NT2/D1 (cell line): ENCODE data around the gene KCND3.

Experiments
- DNase-seq: peaks from one replicate; pipeline ENCODE4 v3.0.0-alpha.2; 2011; ENCODE audit warnings: low read depth, low spot score
- H3K27me3 ChIP-seq: 2 replicates; pipeline ENCODE4 v1.6.0; 2011; ENCODE audit warnings: mild to moderate bottlenecking; ENCODE audit not compliant: insufficient read length, insufficient read depth
- H3K36me3 ChIP-seq: 2 replicates; pipeline ENCODE4 v1.6.1; 2011; ENCODE audit warnings: mild to moderate bottlenecking, low read length, mixed read lengths; ENCODE audit not compliant: insufficient read depth, insufficient read length
- H3K4me1 ChIP-seq: 2 replicates; pipeline ENCODE4 v1.5.1; 2011; ENCODE audit not compliant: insufficient read depth, insufficient read length
- H3K4me3 ChIP-seq: 2 replicates; pipeline ENCODE4 v1.5.1; 2011; ENCODE audit warnings: low read depth; ENCODE audit not compliant: insufficient read length
- H3K9ac ChIP-seq: 2 replicates; pipeline ENCODE4 v1.6.0; 2011; ENCODE audit warnings: low read depth; ENCODE audit not compliant: insufficient read length
- H3K9me3 ChIP-seq: 2 replicates; pipeline ENCODE4 v1.5.1; 2011; ENCODE audit warnings: mild to moderate bottlenecking, low read length; ENCODE audit not compliant: insufficient read depth
- SUZ12 ChIP-seq: IDR thresholded peaks from 2 replicates; pipeline ENCODE4 v1.6.1; 2011; ENCODE audit not compliant: insufficient read length, insufficient read depth; ENCODE audit errors: extremely low read depth
- YY1 ChIP-seq: IDR thresholded peaks from 2 replicates; pipeline ENCODE4 v1.6.1; 2011; ENCODE audit not compliant: insufficient read length, insufficient read depth
- ZNF274 ChIP-seq: IDR thresholded peaks from 2 replicates; pipeline ENCODE4 v1.6.1; 2011; ENCODE audit warnings: mild to moderate bottlenecking, low read depth, low read length

The KCND3 gene

GRCh38 chr1:111988377-111988742 lies 1.1 kb downstream of the KCND3 start:
- DNase-seq = no peak
- Histone ChIP-seq H3K9ac (no peak overlapping the region), H3K4me1 (peaks cover 10% of the 10 kb centered on the region), H3K27me3 (peaks cover 63% of the 10 kb centered on the region), H3K36me3 (no peaks in the 10 kb centered on the region), H3K4me3 (no peak overlapping the region), H3K9me3 (no peaks in the 10 kb centered on the region)
- no peak for TF ChIP-seq YY1
- TF ChIP-seq ZNF274 = no peak
- no peak for TF ChIP-seq SUZ12

GRCh38 chr1:111987502-111987901 lies 2.0 kb downstream of the KCND3 start:
- peaks cover 10% of the 10 kb centered on the region for H3K4me1 ChIP-seq
- H3K27me3 ChIP-seq = peaks cover 62% of the 10 kb centered on the region
- no peak overlapping the region for H3K9ac ChIP-seq
- no peak for DNase-seq
- TF ChIP-seq SUZ12 (no peak), YY1 (no peak)
- peaks cover 4% of the 10 kb centered on the region; the same call in 1 of the 2 replicates for H3K9me3 ChIP-seq
- H3K4me3 ChIP-seq = no peak overlapping the region
- H3K36me3 ChIP-seq = no peaks in the 10 kb centered on the region

- Histone ChIP-seq H3K9me3 (peaks cover 12% of the 10 kb centered on the region; the same call in 1 of the 2 replicates), H3K27me3 (peaks cover 30% of the 10 kb centered on the region)
Measured at GRCh38 chr1:111983500-111983899, 6.0 kb downstream of the KCND3 start.

GRCh38 chr1:111982428-111982827 lies 7.0 kb downstream of the KCND3 start:
- Histone ChIP-seq H3K9me3 (peaks cover 12% of the 10 kb centered on the region; the same call in 1 of the 2 replicates), H3K36me3 (no peaks in the 10 kb centered on the region), H3K4me1 (peaks cover under 1% of the 10 kb centered on the region), H3K4me3 (no peak overlapping the region), H3K9ac (no peak overlapping the region), H3K27me3 (peaks cover 19% of the 10 kb centered on the region)
- no peak for DNase-seq
- TF ChIP-seq YY1 (no peak), SUZ12 (no peak), ZNF274 (no peak)

More at GRCh38 chr1:111983500-111983899, 6.0 kb downstream of the KCND3 start:
- Histone ChIP-seq H3K4me1 (no peaks in the 10 kb centered on the region), H3K36me3 (no peaks in the 10 kb centered on the region), H3K9ac (no peak overlapping the region), H3K4me3 (no peak overlapping the region)
- TF ChIP-seq SUZ12 (no peak), YY1 (no peak), ZNF274 (no peak)
- no peak for DNase-seq

- Histone ChIP-seq H3K36me3 (no peaks in the 10 kb centered on the region), H3K4me1 (peaks cover 6% of the 10 kb centered on the region), H3K9ac (no peak overlapping the region), H3K27me3 (peaks cover 14% of the 10 kb centered on the region), H3K9me3 (peaks cover 12% of the 10 kb centered on the region; the same call in 1 of the 2 replicates), H3K4me3 (no peak overlapping the region)
- no peak for DNase-seq
- TF ChIP-seq ZNF274 (no peak), SUZ12 (no peak), YY1 (no peak)
Measured at GRCh38 chr1:111981871-111982270, 7.6 kb downstream of the KCND3 start.

- Histone ChIP-seq H3K4me3 (no peak overlapping the region), H3K36me3 (no peaks in the 10 kb centered on the region), H3K9ac (no peak overlapping the region), H3K4me1 (peaks cover 6% of the 10 kb centered on the region), H3K27me3 (peaks cover 7% of the 10 kb centered on the region), H3K9me3 (peaks cover 12% of the 10 kb centered on the region; the same call in 1 of the 2 replicates)
- no peak for TF ChIP-seq ZNF274
- TF ChIP-seq SUZ12 = no peak
- no peak for TF ChIP-seq YY1
- no peak for DNase-seq
Measured at GRCh38 chr1:111981090-111981489, 8.4 kb downstream of the KCND3 start.

- Histone ChIP-seq H3K4me3 (no peak overlapping the region), H3K9ac (no peak overlapping the region), H3K36me3 (no peaks in the 10 kb centered on the region), H3K9me3 (peaks cover 12% of the 10 kb centered on the region; the same call in 1 of the 2 replicates), H3K4me1 (peaks cover 6% of the 10 kb centered on the region), H3K27me3 (peaks cover 5% of the 10 kb centered on the region)
- no peak for TF ChIP-seq ZNF274
- TF ChIP-seq SUZ12 = no peak
- no peak for TF ChIP-seq YY1
- no peak for DNase-seq
Measured at GRCh38 chr1:111980686-111981085, 8.8 kb downstream of the KCND3 start.
